Fibroblast of mammary gland (primary cell): Measurements from ENCODE around the gene CFAP73.

ENCODE experiments used
- DNase-seq: peaks from one replicate; pipeline ENCODE4 v3.0.0-alpha.2; 2010; ENCODE audit warnings: low read depth
- H3K4me3 ChIP-seq: 2 replicates; pipeline ENCODE4 v1.5.1; 2011; ENCODE audit warnings: low read depth, mild to moderate bottlenecking, low read length, moderate library complexity; ENCODE audit not compliant: control insufficient read depth
- CTCF ChIP-seq: conservative IDR thresholded peaks from 2 replicates; pipeline ENCODE4 v1.5.1; 2011; ENCODE audit warnings: low read depth, low read length, inconsistent platforms; ENCODE audit not compliant: control insufficient read depth, insufficient read depth

The CFAP73 gene

DNA sequence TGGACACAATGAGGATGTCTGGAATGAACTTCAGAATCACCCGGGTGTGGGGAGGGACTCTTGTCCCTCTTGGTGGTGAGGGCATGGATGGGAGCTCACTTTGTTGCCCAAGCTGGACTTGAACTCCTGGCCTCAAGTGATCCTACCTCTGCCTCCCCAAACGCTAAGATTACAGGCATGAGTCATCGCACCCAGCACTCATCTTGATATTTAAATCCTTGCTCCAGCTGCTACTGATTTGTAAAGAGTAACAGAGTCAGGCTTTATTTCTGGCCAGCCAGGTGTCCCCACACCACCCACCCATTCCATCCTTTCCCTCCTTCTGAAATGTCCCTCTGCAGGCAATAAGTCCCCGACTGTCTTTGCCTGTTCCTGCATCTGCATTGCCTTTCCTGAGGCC, 30.8 kb downstream of the CFAP73 start:
- TF ChIP-seq CTCF: no peak

DNA sequence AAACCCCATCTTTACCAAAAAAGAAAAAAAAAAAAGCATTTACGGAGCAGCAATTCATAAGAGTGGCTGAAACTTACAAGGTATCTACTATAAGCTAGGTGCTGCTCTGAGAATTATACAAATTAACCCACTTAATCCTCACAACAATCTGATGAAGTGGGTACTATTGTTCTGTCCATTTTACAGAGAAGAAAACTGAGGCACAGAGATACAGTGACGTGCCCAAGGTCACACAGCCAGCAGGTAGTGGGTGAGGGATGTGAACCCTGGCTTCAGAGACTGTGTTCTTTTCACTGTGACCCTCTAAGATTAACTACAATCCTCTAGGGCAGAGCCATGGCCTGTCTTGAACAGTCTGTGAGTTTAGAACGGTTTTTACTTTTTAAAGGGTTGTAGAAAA, 32.5 kb downstream of the CFAP73 start:
- DNase-seq: no peak
- no peak overlapping the region for H3K4me3 ChIP-seq
- no peak for TF ChIP-seq CTCF

More for the DNA sequence above, 30.8 kb downstream of the CFAP73 start:
- DNase-seq: peak; percentile 30
- H3K4me3 ChIP-seq: no peak overlapping the region

DNA sequence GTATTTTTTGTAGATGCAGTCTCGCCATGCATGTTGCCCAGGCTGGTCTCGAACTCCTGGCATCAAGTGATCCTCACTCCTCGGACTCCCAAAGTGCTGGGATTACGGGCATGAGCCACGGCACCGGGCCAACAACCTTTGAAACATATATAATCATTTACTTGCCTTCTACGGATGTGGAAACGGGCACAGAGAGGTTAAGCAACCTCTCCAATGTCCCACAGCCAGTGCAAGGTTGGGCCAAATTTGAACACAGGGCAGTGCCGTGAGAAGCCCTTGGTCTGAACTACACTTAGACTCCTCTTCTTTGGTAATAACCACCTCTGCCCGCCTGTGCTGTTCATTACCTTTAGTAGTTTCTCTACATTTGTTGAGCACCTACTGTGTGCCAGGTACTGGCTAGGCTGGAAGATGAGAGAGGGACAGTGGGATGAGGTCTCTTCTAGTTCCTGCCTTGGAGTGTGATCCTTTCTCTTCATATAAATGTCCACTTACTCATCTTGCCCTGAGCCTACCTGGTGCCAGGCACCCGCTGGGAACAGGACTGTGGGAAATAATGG, 33.6 kb downstream of the CFAP73 start:
- DNase-seq: no peak
- no peak overlapping the region for H3K4me3 ChIP-seq
- no peak for TF ChIP-seq CTCF

GRCh38 chr12:113184098-113184899, 34.8 kb downstream of the CFAP73 start:
- TF ChIP-seq CTCF: no peak
- no peak for DNase-seq

DNA sequence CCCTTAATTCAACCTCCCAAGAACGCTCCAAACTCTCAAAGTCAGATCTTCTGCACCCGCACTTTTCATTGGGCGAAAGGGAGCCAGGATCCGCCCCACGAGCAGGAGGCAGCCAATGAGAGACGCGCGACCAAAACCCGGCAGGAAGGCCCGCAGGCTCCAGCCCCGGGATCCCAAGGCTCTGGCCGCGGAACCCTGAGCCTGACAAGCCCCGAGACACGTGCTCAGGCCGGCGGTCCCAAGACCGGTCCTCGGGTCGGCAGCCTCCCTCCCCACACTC, 35.3 kb downstream of the CFAP73 start:
- no peak for TF ChIP-seq CTCF
- peak; percentile 88 for DNase-seq
- H3K4me3 ChIP-seq: peak overlapping the region; percentile 83

More at GRCh38 chr12:113184098-113184899, 34.8 kb downstream of the CFAP73 start:
- peak overlapping the region; percentile 83 for H3K4me3 ChIP-seq

DNA sequence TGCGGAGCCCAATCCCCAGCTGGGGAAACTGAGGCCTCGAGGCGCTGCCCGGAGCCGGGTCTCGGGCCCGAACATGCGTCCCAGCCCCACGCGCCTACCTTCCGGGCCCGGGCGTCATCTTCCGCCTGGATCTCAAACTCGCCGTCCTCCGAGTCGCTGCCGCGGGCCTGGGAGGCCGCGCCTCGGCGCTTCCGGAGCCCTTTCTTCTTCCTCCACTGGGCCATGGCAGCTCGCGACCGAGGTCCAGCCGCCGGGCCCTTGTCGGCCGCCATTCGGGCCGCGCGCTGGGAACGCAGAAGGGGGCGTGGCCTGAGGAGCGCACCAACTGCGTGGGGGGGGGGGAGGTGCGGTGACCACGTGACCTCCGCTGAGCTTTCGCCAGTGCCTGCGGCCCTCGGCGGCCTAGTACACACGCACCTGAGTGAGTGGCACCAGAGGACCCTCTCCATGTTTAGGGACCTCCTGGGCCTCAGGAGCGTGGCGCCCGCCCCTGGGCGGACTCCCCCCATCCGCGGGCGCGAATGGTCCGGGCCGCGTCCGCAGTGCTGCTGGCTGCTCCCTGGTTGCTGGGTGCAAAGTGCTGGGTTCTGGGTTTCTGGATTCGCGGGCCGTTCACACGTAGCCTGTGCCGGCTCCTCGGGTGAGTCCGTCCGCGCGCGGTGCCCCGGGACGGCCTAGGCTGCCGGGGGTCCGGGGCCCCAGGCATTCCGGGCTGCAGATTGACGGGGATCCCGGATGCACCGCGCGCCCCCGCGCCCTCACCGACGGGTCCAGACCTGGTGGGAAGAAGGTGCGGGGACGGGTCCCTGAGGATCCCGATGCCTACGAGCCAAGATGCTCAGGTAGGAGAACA, 35.9 kb downstream of the CFAP73 start, which contains the start of the genes DDX54 and RITA1:
Gene DDX54, minus strand, starts transcription at position 299 of the 853 bp plus-strand sequence. Its CDS starts 27 bp downstream, at position 272.
Gene RITA1, plus strand, starts transcription at position 542 of the 853 bp plus-strand sequence. CDS start 1,026 bp downstream, outside the sequence.
- DNase-seq: peak; percentile 65
- H3K4me3 ChIP-seq: peak within 1 kb of the TSS; percentile 83
- no peak for TF ChIP-seq CTCF
